CD4-positive, alpha-beta T cell treated with Interleukin-4 for 4 hours (primary cell): ENCODE data around the gene HMCN2.

Experiments used
- DNase-seq: peaks from one replicate; pipeline ENCODE4 v3.0.0-alpha.2; 2020

Gene HMCN2

GRCh38 chr9:130311408-130312140 is 46.0 kb downstream of the HMCN2 start:
- no peak for DNase-seq

GRCh38 chr9:130313103-130313858 is 47.7 kb downstream of the HMCN2 start:
- no peak for DNase-seq

- DNase-seq = no peak
Measured at GRCh38 chr9:130315446-130316226, 50.1 kb downstream of the HMCN2 start.

- DNase-seq = no peak
Measured at GRCh38 chr9:130316430-130316829, 50.9 kb downstream of the HMCN2 start.

GRCh38 chr9:130319300-130319699 is 53.7 kb downstream of the HMCN2 start:
- DNase-seq = no peak

- DNase-seq = no peak
Measured at GRCh38 chr9:130319944-130320712, 54.6 kb downstream of the HMCN2 start.

- no peak for DNase-seq
Measured at GRCh38 chr9:130320723-130321481, 55.3 kb downstream of the HMCN2 start.

GRCh38 chr9:130321539-130321938 is 56.0 kb downstream of the HMCN2 start:
- no peak for DNase-seq

- DNase-seq = no peak
Measured at GRCh38 chr9:130323051-130323745, 57.6 kb downstream of the HMCN2 start.

- DNase-seq = no peak
Measured at GRCh38 chr9:130325921-130326320, 60.4 kb downstream of the HMCN2 start.

GRCh38 chr9:130327070-130327780 is 61.7 kb downstream of the HMCN2 start:
- DNase-seq = no peak

- DNase-seq = no peak
Measured at GRCh38 chr9:130327781-130328348, 62.3 kb downstream of the HMCN2 start.

- DNase-seq = no peak
Measured at GRCh38 chr9:130328349-130328801, 62.8 kb downstream of the HMCN2 start.

- no peak for DNase-seq
Measured at GRCh38 chr9:130329061-130329460, 63.5 kb downstream of the HMCN2 start.

GRCh38 chr9:130330202-130330862 is 64.8 kb downstream of the HMCN2 start:
- no peak for DNase-seq

GRCh38 chr9:130331061-130331460 is 65.5 kb downstream of the HMCN2 start:
- DNase-seq = no peak

GRCh38 chr9:130331573-130331972 is 66.0 kb downstream of the HMCN2 start:
- no peak for DNase-seq

GRCh38 chr9:130332384-130332926 is 66.9 kb downstream of the HMCN2 start:
- DNase-seq = no peak

- no peak for DNase-seq
Measured at GRCh38 chr9:130333041-130333711, 67.6 kb downstream of the HMCN2 start.
